Mesendoderm (in vitro differentiated cells): ENCODE measurements around the gene NRXN3.
"Not testable (repeated sequence)": the region's sequence is repeated elsewhere in the genome, so short reads cannot be mapped to it uniquely, and the experiment has no call there.

Experiments
- DNase-seq: peaks from one replicate; pipeline ENCODE4 v3.0.0; 2013
- H2AK5ac ChIP-seq: 2 replicates; pipeline ENCODE4 v1.6.1; 2013; ENCODE audit warnings: low read length, inconsistent platforms
- H2BK120ac ChIP-seq: 2 replicates; pipeline ENCODE4 v1.6.1; 2013; ENCODE audit warnings: low read depth, mild to moderate bottlenecking, low read length, moderate library complexity, mixed read lengths
- H2BK15ac ChIP-seq: replicated peaks from 2 replicates; pipeline ENCODE4 v1.6.1; 2013; ENCODE audit warnings: low read depth, mild to moderate bottlenecking, moderate library complexity
- H2BK5ac ChIP-seq: 2 replicates; pipeline ENCODE4 v1.6.1; 2013; ENCODE audit warnings: low read length, inconsistent platforms
- H3K18ac ChIP-seq: 2 replicates; pipeline ENCODE4 v1.6.1; 2013; ENCODE audit warnings: mild to moderate bottlenecking, low read length, mixed read lengths
- H3K23ac ChIP-seq: one replicate; pipeline ENCODE4 v1.6.1; 2013; ENCODE audit warnings: low read length
- H3K27ac ChIP-seq: 2 replicates; pipeline ENCODE4 v1.5.1; 2013; ENCODE audit warnings: low read depth, mild to moderate bottlenecking, inconsistent platforms, low read length, moderate library complexity
- H3K27me3 ChIP-seq: 2 replicates; pipeline ENCODE4 v1.6.1; 2013; ENCODE audit warnings: low read length, control low read depth, mild to moderate bottlenecking, inconsistent platforms; ENCODE audit not compliant: insufficient read depth, poor library complexity
- H3K36me3 ChIP-seq: 2 replicates; pipeline ENCODE4 v1.6.1; 2013; ENCODE audit warnings: low read length, inconsistent platforms; ENCODE audit not compliant: control insufficient read depth, insufficient read depth
- H3K4ac ChIP-seq: one replicate; pipeline ENCODE4 v1.6.1; 2013; ENCODE audit warnings: low read depth, mild to moderate bottlenecking, low read length, moderate library complexity
- H3K4me1 ChIP-seq: 2 replicates; pipeline ENCODE4 v1.6.1; 2013; ENCODE audit warnings: low read depth, low read length, inconsistent platforms; ENCODE audit not compliant: control insufficient read depth
- H3K4me2 ChIP-seq: 2 replicates; pipeline ENCODE4 v1.6.1; 2013; ENCODE audit warnings: low read length
- H3K4me3 ChIP-seq: 2 replicates; pipeline ENCODE4 v1.5.1; 2013; ENCODE audit warnings: mild to moderate bottlenecking, low read length
- H3K56ac ChIP-seq: one replicate; pipeline ENCODE4 v1.6.1; 2013; ENCODE audit warnings: low read length
- H3K79me1 ChIP-seq: 2 replicates; pipeline ENCODE4 v1.6.1; 2013; ENCODE audit warnings: low read length, inconsistent platforms
- H3K79me2 ChIP-seq: 2 replicates; pipeline ENCODE4 v1.6.1; 2013; ENCODE audit warnings: mild to moderate bottlenecking, low read length; ENCODE audit not compliant: control insufficient read depth, insufficient read depth
- H3K9ac ChIP-seq: 2 replicates; pipeline ENCODE4 v1.6.1; 2013; ENCODE audit warnings: low read length, inconsistent platforms
- H4K5ac ChIP-seq: one replicate; pipeline ENCODE4 v1.6.1; 2013; ENCODE audit warnings: low read length
- H4K8ac ChIP-seq: one replicate; pipeline ENCODE4 v1.6.1; 2013; ENCODE audit warnings: low read depth, mild to moderate bottlenecking, control low read depth, low read length, moderate library complexity
- WGBS: extraction: QIAGEN DNeasy Blood & Tissue Kit; methylation state at CpG from one replicate; pipeline ENCODE4 v1.1.7; 2013; ENCODE audit warnings: low lambda C conversion rate, missing lambda C conversion rate; ENCODE audit not compliant: insufficient coverage; ENCODE audit errors: extremely low coverage; 5-methylcytosine and 5-hydroxymethylcytosine counted together

Gene NRXN3

DNA sequence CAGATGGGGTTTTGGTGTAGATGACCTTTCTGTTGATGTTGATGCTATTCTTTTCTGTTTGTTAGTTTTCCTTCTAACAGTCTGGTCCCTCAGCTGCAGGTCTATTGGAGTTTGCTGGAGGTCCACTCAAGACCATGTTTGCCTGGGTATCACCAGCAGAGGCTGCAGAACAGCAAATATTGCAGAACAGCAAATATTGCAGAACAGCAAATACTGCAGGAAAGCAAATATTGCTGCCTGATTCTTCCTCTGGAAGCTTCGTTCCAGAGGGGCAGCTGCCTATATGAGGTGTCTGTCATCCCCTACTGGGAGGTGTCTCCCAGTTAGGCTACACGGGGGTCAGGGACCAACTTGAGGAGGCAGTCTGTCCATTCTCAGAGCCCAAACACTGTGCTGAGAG, 371.6 kb downstream of the NRXN3 start:
- H4K8ac ChIP-seq, H3K4me1 ChIP-seq, H3K18ac ChIP-seq, H2BK120ac ChIP-seq, H3K23ac ChIP-seq, H2BK15ac ChIP-seq, H3K79me1 ChIP-seq, H3K79me2 ChIP-seq, H2AK5ac ChIP-seq, H2BK5ac ChIP-seq, H3K36me3 ChIP-seq, H3K9ac ChIP-seq, H3K56ac ChIP-seq, H4K5ac ChIP-seq, H3K4me2 ChIP-seq, H3K27ac ChIP-seq, DNase-seq, H3K4me3 ChIP-seq, H3K27me3 ChIP-seq, H3K4ac ChIP-seq: not testable (repeated sequence)
- WGBS, result no CpG with 5 or more reads among the region's 2 CpGs

- no peaks in the 10 kb centered on the region for H3K79me1 ChIP-seq
- H3K18ac ChIP-seq, result no peak overlapping the region
- H2BK5ac ChIP-seq, result no peak overlapping the region
- H3K9ac ChIP-seq, result no peak overlapping the region
- no peak overlapping the region for H2BK15ac ChIP-seq
- H3K23ac ChIP-seq, result no peak overlapping the region
- no peaks in the 10 kb centered on the region for H3K4me1 ChIP-seq
- H3K4me2 ChIP-seq, result no peak overlapping the region
- H2BK120ac ChIP-seq, result no peak overlapping the region
- H2AK5ac ChIP-seq, result no peak overlapping the region
- H3K4me3 ChIP-seq, result no peak overlapping the region
- no peak overlapping the region for H3K4ac ChIP-seq
- H3K79me2 ChIP-seq, result no peaks in the 10 kb centered on the region
- H3K27me3 ChIP-seq, result no peaks in the 10 kb centered on the region
- no peak overlapping the region for H3K56ac ChIP-seq
- WGBS, result no CpG with 5 or more reads among the region's 1 CpG
- no peak overlapping the region for H3K27ac ChIP-seq
- no peak for DNase-seq
- H4K8ac ChIP-seq, result no peak overlapping the region
- H4K5ac ChIP-seq, result no peak overlapping the region
- H3K36me3 ChIP-seq, result no peaks in the 10 kb centered on the region
Measured at GRCh38 chr14:78543433-78543832, 373.3 kb downstream of the NRXN3 start.

GRCh38 chr14:78561074-78561473, 390.9 kb downstream of the NRXN3 start:
- Histone ChIP-seq H3K56ac (no peak overlapping the region), H2BK15ac (no peak overlapping the region), H2BK5ac (no peak overlapping the region), H2AK5ac (no peak overlapping the region), H3K79me2 (no peaks in the 10 kb centered on the region), H3K4ac (no peak overlapping the region), H3K79me1 (no peaks in the 10 kb centered on the region), H3K27ac (no peak overlapping the region), H3K4me1 (no peaks in the 10 kb centered on the region), H3K4me2 (no peak overlapping the region), H3K27me3 (no peaks in the 10 kb centered on the region), H3K36me3 (no peaks in the 10 kb centered on the region), H3K4me3 (no peak overlapping the region), H3K23ac (no peak overlapping the region), H4K5ac (no peak overlapping the region), H3K18ac (no peak overlapping the region), H2BK120ac (no peak overlapping the region), H4K8ac (no peak overlapping the region), H3K9ac (no peak overlapping the region)
- DNase-seq, result no peak
- WGBS, result no CpG with 5 or more reads among the region's 3 CpGs

DNA sequence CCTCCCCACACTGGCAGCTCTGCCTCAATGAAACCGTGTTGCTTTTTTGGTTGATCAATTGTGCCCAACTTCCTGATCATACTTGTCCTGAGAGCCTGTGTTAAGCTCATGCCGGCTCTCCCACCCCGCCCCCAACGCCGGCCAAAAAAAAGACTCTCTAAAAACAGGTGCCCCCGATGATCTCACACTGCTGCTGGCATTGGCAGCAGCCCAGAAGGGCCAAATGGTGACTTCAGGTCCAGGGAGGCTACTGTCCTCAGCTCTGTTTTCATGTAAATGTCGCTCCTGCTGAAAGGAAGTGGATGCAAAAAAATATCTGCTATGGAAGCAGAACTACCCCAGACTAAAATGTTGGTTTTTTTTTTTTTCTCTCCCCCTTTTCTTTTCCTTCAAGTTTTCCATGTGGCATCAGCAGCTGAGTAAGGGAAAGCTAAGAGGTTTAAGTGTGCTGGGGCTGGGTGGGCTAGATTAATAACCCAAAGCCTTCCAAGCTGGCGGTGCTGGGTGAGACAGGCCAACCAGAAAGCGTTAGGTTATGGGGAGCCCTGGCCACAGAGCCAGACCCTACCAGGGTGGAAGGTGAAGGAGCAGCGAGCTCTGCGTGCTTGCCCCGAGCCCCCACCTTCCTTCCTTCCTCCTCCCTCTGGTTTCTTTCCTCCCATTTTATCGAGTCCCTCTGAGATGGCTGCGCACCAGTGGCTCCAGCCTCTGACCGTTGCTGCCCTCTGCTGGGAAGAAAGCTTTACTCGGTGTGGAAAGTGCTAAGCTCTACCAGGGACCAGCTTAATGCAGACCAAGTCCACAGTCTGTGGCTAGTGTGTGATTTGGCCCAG, 396.1 kb downstream of the NRXN3 start:
- H3K36me3 ChIP-seq, result no peaks in the 10 kb centered on the region
- no peaks in the 10 kb centered on the region for H3K79me2 ChIP-seq
- H3K18ac ChIP-seq, result no peak overlapping the region
- H3K56ac ChIP-seq, result peak overlapping the region; percentile 72
- H3K4ac ChIP-seq, result no peak overlapping the region
- DNase-seq, result peak; percentile 90
- H3K27me3 ChIP-seq, result no peaks in the 10 kb centered on the region
- no peak overlapping the region for H3K23ac ChIP-seq
- H3K9ac ChIP-seq, result peak overlapping the region; percentile 23
- no peak overlapping the region for H2BK5ac ChIP-seq
- H3K4me3 ChIP-seq, result no peak overlapping the region
- H3K27ac ChIP-seq, result no peak overlapping the region
- no peaks in the 10 kb centered on the region for H3K4me1 ChIP-seq
- no peak overlapping the region for H4K5ac ChIP-seq
- WGBS, result no CpG with 5 or more reads among the region's 16 CpGs
- peak overlapping the region; percentile 45 for H3K4me2 ChIP-seq
- H2BK15ac ChIP-seq, result no peak overlapping the region
- H3K79me1 ChIP-seq, result no peaks in the 10 kb centered on the region
- H2BK120ac ChIP-seq, result no peak overlapping the region
- H2AK5ac ChIP-seq, result no peak overlapping the region
- no peak overlapping the region for H4K8ac ChIP-seq

- Histone ChIP-seq H3K9ac (no peak overlapping the region), H4K5ac (no peak overlapping the region), H3K27me3 (no peaks in the 10 kb centered on the region), H3K36me3 (no peaks in the 10 kb centered on the region), H3K56ac (no peak overlapping the region), H3K4me2 (no peak overlapping the region), H3K79me2 (no peaks in the 10 kb centered on the region), H3K79me1 (no peaks in the 10 kb centered on the region), H2BK5ac (no peak overlapping the region), H3K4me3 (no peak overlapping the region), H3K27ac (no peak overlapping the region), H2BK120ac (no peak overlapping the region), H3K23ac (no peak overlapping the region), H2AK5ac (no peak overlapping the region), H3K4ac (no peak overlapping the region), H3K4me1 (no peaks in the 10 kb centered on the region), H2BK15ac (no peak overlapping the region), H4K8ac (no peak overlapping the region), H3K18ac (no peak overlapping the region)
- DNase-seq, result no peak
Measured at GRCh38 chr14:78566859-78567172, 396.6 kb downstream of the NRXN3 start.

DNA sequence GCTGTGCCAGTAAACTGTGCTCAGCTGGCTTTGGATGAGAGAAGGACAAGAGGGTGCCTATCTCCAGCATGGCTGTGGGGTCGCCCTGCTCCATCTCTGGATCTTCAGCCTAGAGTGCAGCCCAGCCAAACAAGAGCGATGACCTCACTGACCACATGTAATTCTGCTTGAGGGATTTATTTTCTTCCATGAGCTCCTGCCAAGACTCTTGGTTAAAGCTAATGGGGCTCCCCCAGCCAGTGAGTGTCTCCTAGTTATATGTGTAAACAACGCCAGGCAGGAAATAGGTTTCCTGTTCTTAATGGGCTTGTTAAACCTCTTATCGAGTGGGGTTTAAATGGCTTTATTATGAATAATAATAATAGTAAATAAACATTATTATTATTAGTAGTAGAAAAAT, 397.2 kb downstream of the NRXN3 start:
- H2BK120ac ChIP-seq, result no peak overlapping the region
- no CpG with 5 or more reads among the region's 4 CpGs for WGBS
- H3K36me3 ChIP-seq, result no peaks in the 10 kb centered on the region
- no peak overlapping the region for H2AK5ac ChIP-seq
- H3K27me3 ChIP-seq, result no peaks in the 10 kb centered on the region
- H3K4me1 ChIP-seq, result no peaks in the 10 kb centered on the region
- no peak overlapping the region for H2BK15ac ChIP-seq
- no peak overlapping the region for H3K4me3 ChIP-seq
- no peak overlapping the region for H4K8ac ChIP-seq
- H3K23ac ChIP-seq, result no peak overlapping the region
- H3K79me1 ChIP-seq, result no peaks in the 10 kb centered on the region
- no peaks in the 10 kb centered on the region for H3K79me2 ChIP-seq
- no peak overlapping the region for H3K9ac ChIP-seq
- H3K56ac ChIP-seq, result no peak overlapping the region
- no peak overlapping the region for H3K4me2 ChIP-seq
- H3K27ac ChIP-seq, result no peak overlapping the region
- H4K5ac ChIP-seq, result no peak overlapping the region
- DNase-seq, result no peak
- H3K18ac ChIP-seq, result no peak overlapping the region
- H3K4ac ChIP-seq, result no peak overlapping the region
- H2BK5ac ChIP-seq, result no peak overlapping the region
